OCI-LY7 (cell line): Measurements from ENCODE around the gene ANAPC16. TPM values are rescaled to one million over a fixed set of nuclear protein-coding genes. Genes with fewer than 3 reads are reported as not detected.

Source experiments
- BruUV-seq: library from RNA; stranded (reverse); fragments of 400-500 nt; replicated peaks from 2 replicates; lab custom pipeline; 2021; lab: Mats Ljungman, UMichigan
- CTCF ChIA-PET: fragments of 300-600 bp; sonication (Branson Sonifier 250); formaldehyde crosslinking; loops from one replicate; lab custom pipeline; 2022; ENCODE audit warnings: antibody characterized with exemption; ENCODE audit not compliant: unreplicated experiment; lab: Charles Lee
- POLR2A ChIA-PET: fragments of 300-600 bp; sonication (Branson Sonifier 250); formaldehyde crosslinking; loops from one replicate; lab custom pipeline; 2022; ENCODE audit warnings: antibody characterized with exemption; lab: Charles Lee
- DNase-seq: peaks from one replicate; pipeline ENCODE4 v3.0.0-alpha.2; 2015; ENCODE audit warnings: low spot score
- H2AFZ ChIP-seq: fragments of 200-600 bp; sonication (generic), shearing (Covaris generic); 2 replicates; pipeline ENCODE4 v1.6.1; 2014; ENCODE audit warnings: mild to moderate bottlenecking, antibody characterized with exemption, low read length, moderate library complexity
- H3K27ac ChIP-seq: fragments of 200-600 bp; sonication (generic); 2 replicates; pipeline ENCODE4 v1.5.1; 2014; ENCODE audit warnings: mixed run types, low read depth, mild to moderate bottlenecking, moderate library complexity, low read length, inconsistent platforms; ENCODE audit not compliant: poor library complexity, severe bottlenecking
- H3K36me3 ChIP-seq: fragments of 200-600 bp; sonication (generic); 2 replicates; pipeline ENCODE4 v1.6.1; 2014; ENCODE audit warnings: mild to moderate bottlenecking, antibody characterized with exemption, low read length, moderate library complexity, mixed read lengths; ENCODE audit not compliant: insufficient read depth
- H3K4me1 ChIP-seq: fragments of 200-600 bp; sonication (generic); 2 replicates; pipeline ENCODE4 v1.5.1; 2014; ENCODE audit warnings: mild to moderate bottlenecking, low read length; ENCODE audit not compliant: insufficient read depth, poor library complexity, severe bottlenecking
- H3K4me2 ChIP-seq: fragments of 200-600 bp; sonication (generic); 2 replicates; pipeline ENCODE4 v1.6.1; 2014; ENCODE audit warnings: mild to moderate bottlenecking, low read length
- H3K4me3 ChIP-seq: fragments of 200-600 bp; sonication (generic); 2 replicates; pipeline ENCODE4 v1.5.1; 2014; ENCODE audit warnings: mild to moderate bottlenecking, low read depth, low read length; ENCODE audit not compliant: poor library complexity, severe bottlenecking
- H3K79me2 ChIP-seq: fragments of 200-600 bp; sonication (generic); 2 replicates; pipeline ENCODE4 v1.6.1; 2016; ENCODE audit warnings: low read depth, mild to moderate bottlenecking, low read length, moderate library complexity, mixed read lengths; ENCODE audit not compliant: insufficient read depth
- H3K9me2 ChIP-seq: fragments of 200-600 bp; sonication (generic); 2 replicates; pipeline ENCODE4 v1.6.1; 2016; ENCODE audit warnings: mild to moderate bottlenecking, low read length, mixed read lengths; ENCODE audit not compliant: insufficient read depth
- H3K9me3 ChIP-seq: fragments of 200-600 bp; sonication (generic); 2 replicates; pipeline ENCODE4 v1.6.1; 2014; ENCODE audit warnings: mild to moderate bottlenecking, mixed run types, low read length, mixed read lengths
- H4K20me1 ChIP-seq: fragments of 200-600 bp; sonication (generic); 2 replicates; pipeline ENCODE4 v1.6.1; 2014; ENCODE audit warnings: mild to moderate bottlenecking, antibody characterized with exemption, low read length, moderate library complexity, mixed read lengths; ENCODE audit not compliant: insufficient read depth
- CTCF ChIP-seq: fragments of 200-600 bp; sonication (generic); conservative IDR thresholded peaks from 2 replicates; pipeline ENCODE4 v1.5.1; 2014; ENCODE audit warnings: mild to moderate bottlenecking, antibody characterized with exemption, low read length, moderate library complexity, mixed read lengths
- EZH2phosphoT487 ChIP-seq: fragments of 200-600 bp; sonication (generic); IDR thresholded peaks from 2 replicates; pipeline ENCODE4 v1.6.1; 2018; ENCODE audit warnings: low read depth, borderline replicate concordance, mild to moderate bottlenecking, mixed run types, antibody characterized with exemption, low read length, moderate library complexity, mixed read lengths
- intact Hi-C: fragments of 100-400 bp; cut with micrococcal nuclease; formaldehyde crosslinking; loops from one replicate; pipeline ENCODE4 v1.10.0; 2022; ENCODE audit not compliant: unreplicated experiment
- total RNA-seq, 2 experiments: library from RNA; depleted of rRNA in 1 of 2; stranded (reverse); fragments of >200 nt in 1 of 2; shearing (Covaris generic) in 1 of 2; gene quantifications; 2 replicates each; pipeline ENCODE4 v1.2.3, GENCODE V29; 2014 to 2022

ANAPC16 gene
- total RNA-seq, 2 experiments from 2014 or later = 68.0 to 92.8 TPM

- peaks cover 86% of the 10 kb centered on the region for H3K4me1 ChIP-seq
- no peaks in the 10 kb centered on the region for H3K36me3 ChIP-seq
- H3K9me3 ChIP-seq = no peaks in the 10 kb centered on the region
- no peaks in the 10 kb centered on the region for H4K20me1 ChIP-seq
- no TSS peak for BruUV-seq
- peak overlapping the region; percentile 74 for H3K27ac ChIP-seq
- ChIA-PET POLR2A (interaction anchor here (0.6 to 4.8 kb wide), 7 partner anchors 10 to 163 kb away, joined by 5 to 37 read pairs (median 11); partner anchors contain the start of gene DDIT4), CTCF (no interaction called here)
- DNase-seq = no peak
- TF ChIP-seq EZH2phosphoT487 (no peak), CTCF (no peak)
- peak overlapping the region; percentile 96 for H3K4me2 ChIP-seq
- H2AFZ ChIP-seq = peak overlapping the region; percentile 68; the same call in 1 of the 2 replicates
- intact Hi-C loops = no loop called here
- peak overlapping the region; percentile 66 for H3K4me3 ChIP-seq
- no peaks in the 10 kb centered on the region for H3K79me2 ChIP-seq
- no peaks in the 10 kb centered on the region for H3K9me2 ChIP-seq
Observed at GRCh38 chr10:72261784-72262404, 46.1 kb downstream of the ANAPC16 start.

- Histone ChIP-seq H4K20me1 (no peaks in the 10 kb centered on the region), H3K9me2 (no peaks in the 10 kb centered on the region), H2AFZ (no peak overlapping the region; the same call in 1 of the 2 replicates), H3K27ac (peak overlapping the region; percentile 51), H3K4me1 (peaks cover 82% of the 10 kb centered on the region), H3K36me3 (no peaks in the 10 kb centered on the region), H3K4me3 (peak overlapping the region; percentile 3), H3K4me2 (peak overlapping the region; percentile 55), H3K79me2 (no peaks in the 10 kb centered on the region), H3K9me3 (no peaks in the 10 kb centered on the region)
- DNase-seq = peak; percentile 93
- BruUV-seq = no TSS peak
- ChIA-PET CTCF (interaction anchor here (0.7 to 0.9 kb wide), 2 partner anchors 10 to 14 kb away, joined by 3 read pairs; no protein-coding TSS in a partner anchor), POLR2A (interaction anchor here (0.6 to 2.3 kb wide), 7 partner anchors 10 to 831 kb away, joined by 3 to 10 read pairs (median 4); partner anchors contain the start of gene DDIT4)
- intact Hi-C loops = loop anchor here (1.0 kb wide), 1 partner anchor 10 kb away; the partner anchor contains the start of gene DDIT4
- TF ChIP-seq EZH2phosphoT487 (no peak), CTCF (no peak)
Observed at GRCh38 chr10:72263613-72264241, 47.9 kb downstream of the ANAPC16 start.
